Right ventricle myocardium inferior (tissue), 1 donor: ENCODE data around the gene NPIPB6. TPM values are rescaled to one million over a fixed set of nuclear protein-coding genes. Genes with fewer than 3 reads are reported as not detected.
"Not testable (repeated sequence)": the region's sequence is repeated elsewhere in the genome, so short reads cannot be mapped to it uniquely, and the experiment has no call there.

Experiments
- ATAC-seq: fragments of 200-7000 bp; cut with Tn5 transposase; one replicate; pipeline ENCODE4 v1.9.1; 2020; ENCODE audit warnings: mild to moderate bottlenecking, moderate library complexity
- DNase-seq: peaks from one replicate; pipeline ENCODE4 v3.0.0; 2021; ENCODE audit errors: missing footprints
- intact Hi-C: fragments of 100-400 bp; cut with DNase I; formaldehyde crosslinking; loops from one replicate; pipeline ENCODE4 v1.11.0; 2022
- long read RNA-seq: library from polyadenylated mRNA; unstranded; transcript quantifications from one replicate; pipeline ENCODE4 v2.0.0, GENCODE V29; 2021
- total RNA-seq: library from RNA; stranded (reverse); fragmentation: NEBNext Ultra II Directional; extraction: Animal tissue kit (Norgen Biotek cat#: 25700); gene quantifications from one replicate; pipeline ENCODE4 v1.2.1, GENCODE V29; 2021
- donor health status: DM: no; HTN: yes; CAD: no; lungs with severe emphysema.

The NPIPB6 gene
- total RNA-seq: 0.73 TPM
- long read RNA-seq: 0 reads

DNA sequence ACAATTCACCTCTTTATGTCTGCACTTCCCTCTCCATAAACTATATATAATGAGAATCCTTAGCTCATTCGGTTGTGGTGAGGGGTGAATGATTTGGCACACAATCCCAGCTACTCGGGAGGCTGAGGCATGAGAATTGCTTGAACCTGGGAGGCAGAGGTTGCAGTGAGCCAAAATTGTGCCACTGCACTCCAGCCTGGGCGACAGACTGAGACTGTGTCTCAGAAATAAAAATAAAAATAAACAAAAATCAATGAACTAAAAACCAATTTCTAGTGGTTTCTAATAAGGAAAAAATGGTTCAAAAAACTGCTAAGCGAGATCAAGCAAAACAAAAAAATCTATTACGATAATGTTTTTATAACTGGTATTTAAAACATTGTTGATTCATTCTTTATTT is at the start of gene NPIPB6:
Gene NPIPB6, minus strand, starts transcription at position 101 of the 400 bp plus-strand sequence. CDS start 686 bp downstream, outside the sequence.
- DNase-seq, intact Hi-C loops, ATAC-seq: not testable (repeated sequence)

DNA sequence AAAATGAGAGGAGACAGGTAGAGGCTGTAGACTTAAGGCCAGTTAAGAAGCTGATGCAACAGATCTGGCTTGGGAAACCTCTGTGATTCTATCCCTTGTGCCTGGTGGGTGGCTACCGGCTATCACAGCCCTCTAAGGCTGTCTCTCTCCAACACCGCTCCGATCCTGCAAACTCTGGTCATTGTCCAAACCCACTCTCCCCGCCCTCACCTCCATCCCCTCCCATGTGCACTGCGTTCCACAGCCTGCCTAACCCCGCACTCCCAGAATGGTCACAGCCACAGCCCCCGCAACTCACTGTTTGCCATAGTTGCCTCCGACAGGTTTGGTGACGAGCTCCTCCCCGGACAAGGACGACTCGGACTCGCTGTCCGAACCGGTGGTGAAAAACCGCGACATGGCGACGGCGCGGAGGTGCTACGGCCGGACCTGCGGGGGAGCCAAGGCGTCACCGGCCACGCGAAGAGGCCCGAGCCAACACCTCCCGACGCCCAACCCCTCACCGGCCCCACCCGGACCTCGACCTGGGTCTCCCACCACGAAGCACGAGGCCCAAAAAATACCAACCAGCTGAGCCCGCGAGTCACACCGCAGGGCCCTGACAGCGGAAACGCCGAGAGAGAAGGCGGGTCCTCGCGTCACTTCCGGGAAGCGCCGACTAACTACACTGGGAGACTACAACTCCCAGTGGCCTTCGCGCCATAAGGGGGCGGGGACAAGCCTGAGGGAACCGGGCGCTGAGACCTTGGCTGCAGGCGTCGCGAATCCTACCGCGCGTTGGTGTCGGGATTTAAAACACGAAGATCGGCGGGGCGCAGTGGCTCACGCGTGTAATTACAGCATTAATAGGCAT is 40.1 kb upstream of the NPIPB6 start, which contains the start of gene EIF3CL:
Gene EIF3CL, minus strand, starts transcription at position 622 of the 853 bp plus-strand sequence. Its CDS starts 223 bp downstream, at position 399.
- intact Hi-C loops, DNase-seq: not testable (repeated sequence)
- peak; percentile 100 for ATAC-seq

DNA sequence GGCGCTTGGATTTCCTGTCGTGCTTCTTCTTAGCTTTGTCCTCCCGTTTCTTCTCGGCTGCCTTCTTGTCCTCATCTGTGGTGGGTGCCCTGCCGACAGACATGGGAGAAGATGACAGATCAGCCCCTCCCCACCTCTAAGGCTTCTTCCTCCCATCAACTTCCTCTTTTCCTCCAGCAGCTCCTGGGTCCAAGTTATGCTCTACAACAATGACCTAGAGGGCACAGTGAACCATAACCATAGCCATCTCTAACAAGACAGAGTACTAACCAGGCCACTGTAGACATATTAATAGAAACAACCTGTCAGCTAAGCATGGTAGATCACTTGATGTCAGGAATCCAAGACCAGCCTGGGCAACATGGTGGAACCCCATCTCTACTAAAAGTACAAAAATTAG is 28.7 kb upstream of the NPIPB6 start:
- DNase-seq, ATAC-seq, intact Hi-C loops: not testable (repeated sequence)

DNA sequence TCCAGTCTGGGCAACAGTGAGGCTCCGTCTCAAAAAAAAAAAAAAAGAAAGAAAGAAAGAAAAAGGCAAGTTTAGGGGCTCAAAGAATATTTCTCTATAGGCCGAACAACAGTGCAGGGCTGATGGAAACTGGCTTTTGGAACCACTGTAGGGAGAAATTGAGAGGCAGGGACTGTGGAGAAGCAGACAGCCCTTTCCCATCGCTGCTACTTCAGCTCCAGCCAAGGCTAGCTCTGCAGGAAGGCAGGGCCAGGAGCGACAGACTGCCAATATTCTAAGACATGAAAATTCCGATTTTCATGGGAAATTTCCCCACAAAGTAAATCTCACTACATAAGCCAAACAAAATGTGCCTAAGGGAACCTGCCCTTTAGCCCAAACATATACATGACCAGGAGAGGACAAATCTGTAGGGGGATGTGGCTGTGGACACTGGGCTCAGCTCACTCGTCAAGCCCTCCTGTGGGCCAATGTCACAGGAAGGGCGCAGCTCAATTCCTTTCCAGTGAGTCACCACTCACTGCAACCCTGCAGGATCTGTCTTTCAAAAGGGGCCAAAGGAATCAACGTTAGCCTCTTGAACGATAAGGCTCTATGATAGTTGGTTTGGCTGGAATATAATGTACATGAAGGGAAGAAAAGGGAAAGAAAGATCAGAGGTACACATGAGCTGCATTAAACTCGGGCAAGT is 19.0 kb upstream of the NPIPB6 start:
- ATAC-seq: peak; percentile 70
- intact Hi-C loops, DNase-seq: not testable (repeated sequence)

DNA sequence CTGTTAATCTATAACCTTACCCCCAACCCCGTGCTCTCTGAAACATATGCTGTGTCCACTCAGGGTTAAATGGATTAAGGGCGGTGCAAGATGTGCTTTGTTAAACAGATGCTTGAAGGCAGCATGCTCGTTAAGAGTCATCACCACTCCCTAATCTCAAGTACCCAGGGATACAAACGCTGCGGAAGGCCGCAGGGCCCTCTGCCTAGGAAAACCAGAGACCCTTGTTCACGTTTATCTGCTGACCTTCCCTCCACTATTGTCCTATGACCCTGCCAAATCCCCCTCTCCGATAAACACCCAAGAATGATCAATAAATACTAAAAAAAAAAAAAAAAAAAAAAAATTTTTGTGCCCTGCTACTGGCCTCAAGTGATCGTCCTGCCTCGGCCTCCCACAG is 14.5 kb upstream of the NPIPB6 start:
- ATAC-seq, intact Hi-C loops: not testable (repeated sequence)
- peak; percentile 53 for DNase-seq

DNA sequence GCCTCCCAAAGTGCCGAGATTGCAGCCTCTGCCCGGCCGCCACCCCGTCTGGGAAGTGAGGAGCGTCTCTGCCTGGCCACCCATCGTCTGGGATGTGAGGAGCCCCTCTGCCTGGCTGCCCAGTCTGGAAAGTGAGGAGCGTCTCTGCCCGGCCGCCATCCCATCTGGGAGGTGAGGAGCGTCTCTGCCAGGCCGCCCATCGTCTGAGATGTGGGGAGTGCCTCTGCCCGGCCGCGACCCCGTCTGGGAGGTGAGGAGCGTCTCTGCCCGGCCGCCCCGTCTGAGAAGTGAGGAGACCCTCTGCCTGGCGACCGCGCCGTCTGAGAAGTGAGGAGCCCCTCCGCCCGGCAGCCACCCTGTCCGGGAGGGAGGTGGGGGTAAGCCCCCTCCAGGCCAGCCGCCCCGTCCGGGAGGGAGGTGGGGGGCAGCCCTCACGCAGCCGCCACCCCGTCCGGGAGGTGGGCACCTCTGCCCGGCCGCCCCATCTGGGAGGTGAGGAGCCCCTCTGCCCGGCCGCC is 13.9 kb upstream of the NPIPB6 start:
- ATAC-seq, DNase-seq, intact Hi-C loops: not testable (repeated sequence)

DNA sequence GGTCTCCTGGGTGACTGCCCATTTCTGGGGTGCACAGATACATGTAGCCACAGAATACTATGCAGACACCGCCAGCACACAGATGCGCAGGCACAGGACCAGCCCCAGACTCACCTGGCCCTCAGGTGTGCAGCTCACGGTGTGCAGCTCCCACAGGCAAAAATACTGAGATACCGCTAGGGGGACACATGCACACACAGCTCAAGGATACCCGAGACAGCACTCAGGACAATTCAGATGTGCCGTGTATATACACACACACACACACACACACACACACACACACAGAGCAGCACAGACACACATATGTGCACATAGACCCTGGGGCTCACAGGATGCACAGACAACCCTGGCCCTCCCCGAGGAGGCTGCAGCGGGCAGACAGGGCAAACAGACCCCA is 11.8 kb upstream of the NPIPB6 start:
- DNase-seq, intact Hi-C loops: not testable (repeated sequence)
- peak; percentile 34 for ATAC-seq

DNA sequence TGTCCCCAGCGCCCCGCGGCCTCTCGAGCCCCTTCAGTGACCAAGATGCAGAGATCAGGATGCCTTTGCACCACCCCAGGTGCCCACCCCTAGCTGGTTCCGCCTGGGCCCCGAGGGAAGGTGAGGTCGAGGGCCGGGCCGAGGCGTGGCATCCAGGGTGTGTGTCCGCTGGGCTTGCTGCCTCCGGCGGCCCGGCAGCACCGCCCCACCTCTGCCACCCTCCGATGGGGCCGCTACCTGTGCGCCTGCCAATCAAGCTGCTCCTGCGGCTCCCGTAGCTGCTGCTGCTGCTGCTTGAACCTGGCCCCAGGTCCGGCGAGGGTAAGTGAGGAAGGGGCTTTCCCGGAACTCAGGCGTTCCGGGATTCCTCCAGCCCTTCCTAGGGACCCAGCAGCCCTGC is 11.0 kb upstream of the NPIPB6 start:
- intact Hi-C loops, DNase-seq, ATAC-seq: not testable (repeated sequence)

DNA sequence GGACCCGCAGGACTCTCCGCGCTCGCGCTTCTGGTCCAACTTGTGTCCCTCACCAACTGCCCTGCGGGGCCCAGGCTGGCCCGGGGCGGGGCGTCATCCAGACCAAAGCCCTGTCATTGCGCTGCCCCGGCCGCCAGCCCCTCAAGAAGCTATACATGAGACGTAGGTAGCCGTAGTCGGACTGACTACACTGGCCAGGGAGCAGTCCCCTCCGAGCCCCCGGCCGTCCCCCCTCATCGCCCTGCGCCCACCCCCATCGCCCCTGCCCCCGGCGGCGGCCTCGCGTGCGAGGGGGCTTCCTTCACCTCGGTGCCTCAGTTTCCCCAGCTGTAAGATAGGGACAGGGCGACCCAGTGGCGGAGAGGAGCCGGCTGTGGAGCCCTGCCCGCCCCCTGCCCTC is 4.6 kb upstream of the NPIPB6 start:
- ATAC-seq, intact Hi-C loops: not testable (repeated sequence)
- DNase-seq: peak; percentile 46

DNA sequence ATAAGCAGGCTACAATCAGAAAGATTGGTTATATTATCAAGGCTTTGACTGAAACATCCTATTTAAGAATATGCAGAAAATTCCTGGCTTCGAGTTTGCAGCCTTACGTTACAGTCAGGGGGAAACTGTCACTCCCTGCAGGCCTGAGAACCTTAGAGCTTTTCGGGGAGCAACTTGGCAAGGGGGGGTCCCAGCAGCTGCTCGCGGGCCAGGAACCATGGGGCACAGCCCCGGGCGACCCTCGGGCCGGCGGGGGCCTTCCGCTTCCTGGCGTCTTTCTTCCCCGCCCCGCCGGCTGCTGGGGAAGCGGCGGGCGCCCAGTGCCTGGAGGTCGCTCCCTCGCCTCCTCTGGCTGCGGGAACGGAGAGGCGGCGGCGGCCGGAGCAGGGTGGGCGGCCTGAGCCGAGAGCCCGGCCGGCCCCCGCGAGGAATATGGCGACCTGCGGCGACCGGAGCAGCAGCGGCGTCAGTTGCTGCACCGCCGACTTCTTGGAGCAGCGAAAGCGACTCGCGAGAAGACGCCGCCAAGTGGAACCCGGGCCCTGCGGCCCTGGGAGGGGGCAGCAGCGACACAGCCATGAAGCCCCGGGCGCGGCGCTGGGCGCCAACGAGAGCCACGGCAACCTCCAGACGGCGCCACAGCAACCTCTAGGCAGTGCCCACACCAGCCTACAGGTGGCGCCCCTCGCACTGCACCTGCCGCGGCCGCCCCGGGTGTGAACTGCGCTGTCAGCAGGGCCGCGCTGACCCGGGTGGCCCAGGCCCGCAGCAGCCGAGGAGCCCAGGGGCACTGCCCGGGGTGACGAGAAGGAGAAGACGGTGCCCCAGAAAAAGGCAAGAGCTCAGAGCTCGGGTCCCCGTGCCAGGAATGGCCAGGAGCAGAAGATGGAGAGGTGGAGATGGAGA is 1.2 kb upstream of the NPIPB6 start:
- intact Hi-C loops: not testable (repeated sequence)
- peak; percentile 97 for ATAC-seq

DNA sequence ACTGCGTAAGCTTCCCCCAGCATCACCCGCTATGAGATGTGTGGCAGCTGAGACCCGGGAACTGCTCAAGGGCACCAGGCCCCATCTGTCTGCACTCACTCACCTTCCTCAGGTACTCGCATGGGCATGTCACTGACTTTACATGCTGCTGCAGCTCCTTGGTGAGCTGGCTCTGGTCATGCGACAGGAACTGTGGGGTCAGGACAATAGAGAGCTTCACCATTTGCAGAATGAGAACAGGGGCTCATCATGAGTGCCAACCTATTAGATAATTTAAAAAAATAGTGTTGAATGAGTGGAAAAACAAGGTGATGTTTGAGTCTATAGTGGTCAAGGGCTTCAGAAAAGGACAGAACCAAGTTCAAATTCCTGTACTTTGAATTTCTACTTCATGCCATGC is 708 bp downstream of the NPIPB6 start:
- ATAC-seq, DNase-seq, intact Hi-C loops: not testable (repeated sequence)

More for the DNA sequence above, 1.2 kb upstream of the NPIPB6 start:
- DNase-seq: not testable (repeated sequence)

DNA sequence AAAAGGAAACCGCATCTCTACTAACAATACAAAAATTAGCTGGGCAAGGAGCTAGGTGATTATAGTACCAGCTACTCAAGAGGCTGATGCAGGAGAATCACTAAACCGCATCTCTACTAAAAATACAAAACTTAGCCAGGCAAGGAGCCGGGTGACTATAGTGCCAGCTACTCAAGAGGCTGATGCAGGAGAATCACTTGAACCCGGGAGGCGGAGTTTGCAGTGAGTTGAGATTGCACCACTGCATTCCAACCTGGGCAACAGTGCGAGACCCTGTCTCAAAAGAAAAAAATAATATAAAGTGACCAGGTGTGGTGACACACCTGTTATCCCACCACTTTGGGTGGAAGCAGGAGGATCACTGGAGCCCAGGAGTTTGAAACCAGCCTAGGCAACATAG is 25.1 kb downstream of the NPIPB6 start:
- intact Hi-C loops, DNase-seq, ATAC-seq: not testable (repeated sequence)

DNA sequence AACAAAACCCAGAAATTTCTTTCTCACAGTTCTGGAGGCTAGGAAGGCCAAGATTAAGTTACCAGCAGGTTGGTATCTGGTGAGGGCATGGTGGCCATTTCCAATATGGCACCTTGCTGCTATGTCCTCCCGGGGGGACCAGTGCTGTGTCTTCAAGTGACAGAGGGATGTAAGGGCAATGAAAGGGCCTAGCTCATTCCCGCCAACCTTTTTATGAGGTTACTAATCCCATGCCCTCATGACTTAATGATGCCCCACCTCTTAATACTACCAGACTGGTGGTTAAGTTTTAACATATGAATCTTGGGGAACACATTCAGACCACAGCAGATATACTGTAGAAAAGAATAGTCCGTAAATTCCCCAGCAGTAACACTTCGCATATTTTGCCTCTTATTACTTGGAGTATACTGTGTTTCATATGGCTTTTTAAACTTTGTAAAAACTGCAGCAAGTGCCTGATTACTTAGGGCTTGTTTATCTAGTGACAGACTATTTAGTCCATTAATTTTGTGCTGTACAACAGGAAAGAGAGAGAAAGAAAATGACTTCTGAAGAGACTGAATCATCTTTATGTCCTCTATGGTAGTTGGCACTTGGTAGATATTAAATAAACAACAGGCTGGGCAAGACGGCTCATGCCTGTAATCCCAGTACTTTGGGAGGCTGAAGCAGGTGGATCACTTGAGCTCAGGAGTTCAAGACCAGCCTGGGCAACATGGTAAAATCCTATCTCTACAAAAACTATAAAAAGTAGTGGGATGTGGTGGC is 26.2 kb downstream of the NPIPB6 start:
- DNase-seq, intact Hi-C loops: not testable (repeated sequence)

DNA sequence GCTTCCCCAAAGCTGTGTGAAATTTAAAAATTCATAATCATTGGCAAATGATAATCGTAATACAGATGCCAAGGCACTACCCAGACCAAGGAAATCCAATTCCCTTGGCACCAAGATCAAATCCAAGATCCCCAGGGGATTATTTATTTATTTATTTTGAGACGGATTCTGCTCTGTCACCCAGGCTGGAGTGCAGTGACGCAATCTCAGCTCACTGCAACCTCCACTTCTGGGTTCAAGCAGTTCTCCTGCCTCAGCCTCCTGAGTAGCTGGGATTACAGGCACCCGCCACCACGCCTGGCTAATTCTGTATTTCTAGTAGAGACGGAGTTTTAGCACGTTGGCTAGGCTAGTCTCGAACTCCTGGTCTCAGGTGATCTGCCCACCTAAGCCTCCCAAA is 27.6 kb downstream of the NPIPB6 start:
- ATAC-seq, DNase-seq, intact Hi-C loops: not testable (repeated sequence)

More for the DNA sequence above, 26.2 kb downstream of the NPIPB6 start:
- ATAC-seq: not testable (repeated sequence)

DNA sequence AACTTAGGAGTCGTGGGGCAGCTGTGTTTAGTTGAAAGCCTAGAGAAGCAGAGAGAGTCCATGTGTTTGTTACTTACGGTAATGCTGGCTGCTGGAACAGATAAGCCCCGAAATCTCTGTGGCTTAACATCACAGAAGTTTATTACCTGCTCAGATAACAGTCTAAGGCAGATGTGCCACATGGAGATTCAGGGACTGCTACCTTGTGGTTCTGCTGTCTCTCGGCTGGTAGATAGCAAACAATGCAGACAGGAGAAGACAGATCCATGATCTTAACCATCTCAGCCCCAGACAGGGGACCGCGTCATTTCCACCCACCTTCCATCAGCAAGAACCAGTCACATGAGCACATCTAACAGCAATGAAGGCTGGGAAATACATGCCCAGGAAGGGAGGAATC is 30.7 kb downstream of the NPIPB6 start:
- ATAC-seq, intact Hi-C loops: not testable (repeated sequence)

DNA sequence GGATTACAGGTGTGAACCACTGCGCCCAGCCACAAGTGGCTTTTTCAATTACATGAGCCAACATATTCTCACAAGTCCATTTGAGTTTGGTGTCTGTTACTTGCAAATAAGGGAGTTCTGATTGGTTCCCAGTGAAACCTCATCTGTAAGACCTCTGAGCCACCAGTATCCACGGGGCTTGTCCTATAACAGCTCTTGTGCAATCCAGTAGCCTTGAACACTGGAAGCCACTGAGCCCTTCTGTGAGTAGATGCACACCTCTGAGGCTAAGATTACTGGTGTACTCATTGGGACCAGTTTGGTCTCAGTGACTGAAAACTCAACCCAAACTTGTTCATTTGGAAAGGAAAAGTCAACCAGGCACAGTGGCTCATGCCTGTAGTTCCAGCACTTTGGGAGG is 32.3 kb downstream of the NPIPB6 start:
- ATAC-seq, DNase-seq, intact Hi-C loops: not testable (repeated sequence)

More for the DNA sequence above, 30.7 kb downstream of the NPIPB6 start:
- not testable (repeated sequence) for DNase-seq

DNA sequence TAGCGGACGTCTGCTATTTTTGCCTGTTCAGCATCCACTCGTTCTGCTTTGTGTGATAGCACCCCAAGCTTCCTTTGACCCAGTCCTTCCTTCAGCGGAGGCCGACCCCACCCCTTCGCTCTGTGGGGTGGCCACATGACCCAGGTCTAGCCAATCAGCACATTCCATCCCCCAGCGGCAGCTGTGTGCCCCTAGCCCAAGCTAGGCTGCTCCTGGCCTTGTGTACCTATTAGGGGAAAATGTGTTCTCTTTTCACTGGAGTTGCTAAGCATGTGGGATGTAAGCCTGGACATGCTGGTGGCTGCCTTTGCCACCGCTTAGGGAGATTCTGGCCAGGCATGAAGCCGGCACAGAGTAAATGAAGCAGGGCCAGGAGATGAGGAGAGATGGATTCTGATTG is 33.1 kb downstream of the NPIPB6 start:
- DNase-seq, ATAC-seq, intact Hi-C loops: not testable (repeated sequence)
